Measurements from ENCODE around the gene DERA.
"Not testable (repeated sequence)": the region's sequence is repeated elsewhere in the genome, so short reads cannot be mapped to it uniquely, and the experiment has no call there.

DNA sequence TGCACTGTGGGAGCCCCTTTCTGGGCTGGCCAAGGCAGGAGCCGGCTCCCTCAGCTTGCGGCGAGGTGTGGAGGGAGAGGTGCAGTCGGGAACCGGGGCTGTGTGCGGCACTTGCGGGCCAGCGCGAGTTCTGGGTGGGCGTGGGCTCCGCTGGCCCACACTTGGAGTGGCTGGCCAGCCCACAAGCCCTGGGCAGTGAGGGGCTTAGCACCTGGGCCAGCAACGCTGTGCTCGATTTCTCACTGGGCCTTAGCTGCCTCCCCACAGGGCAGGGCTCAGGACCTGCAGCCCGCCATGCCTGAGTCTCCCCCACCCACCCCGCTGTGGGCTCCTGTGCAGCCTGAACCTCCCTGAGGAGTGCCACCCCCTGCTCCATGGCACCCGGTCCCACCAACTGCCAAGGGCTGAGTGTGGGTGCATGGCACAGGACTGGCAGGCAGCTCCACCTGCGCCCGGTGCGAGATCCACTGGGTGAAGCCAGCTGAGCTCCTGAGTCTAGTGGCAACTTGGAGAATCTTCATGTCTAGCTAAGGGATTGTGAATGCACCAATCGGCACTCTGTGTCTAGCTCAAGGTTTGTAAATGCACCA, 36.5 kb upstream of the DERA start:
- TF ChIP-seq POLR2A (IDR thresholded peaks at IDR 0.05; ENCODE audit: low read length); GATA1 (IDR thresholded peaks at IDR 0.05; ENCODE audit: low read depth, low read length): not testable (repeated sequence)
